Measurements from ENCODE around the gene TADA2B.

Gene TADA2B

GRCh38 chr4:7058792-7059191 is 15.6 kb downstream of the TADA2B start:
- DNase-seq (ENCODE audit: low read depth), result no peak

- no peak for DNase-seq (ENCODE audit: low read depth)
Measured at GRCh38 chr4:7059662-7060061, 16.5 kb downstream of the TADA2B start.

- DNase-seq (ENCODE audit: low read depth), result no peak
Measured at GRCh38 chr4:7060346-7061150, 17.4 kb downstream of the TADA2B start.

GRCh38 chr4:7061815-7062214 is 18.6 kb downstream of the TADA2B start:
- DNase-seq (ENCODE audit: low read depth), result no peak

- DNase-seq (ENCODE audit: low read depth), result no peak
Measured at GRCh38 chr4:7062816-7063215, 19.6 kb downstream of the TADA2B start.

GRCh38 chr4:7063362-7063761 is 20.2 kb downstream of the TADA2B start:
- DNase-seq (ENCODE audit: low read depth), result no peak

- no peak for DNase-seq (ENCODE audit: low read depth)
Measured at GRCh38 chr4:7066006-7066405, 22.8 kb downstream of the TADA2B start.

- DNase-seq (ENCODE audit: low read depth), result no peak
Measured at GRCh38 chr4:7066493-7066892, 23.3 kb downstream of the TADA2B start.

GRCh38 chr4:7067126-7067451 is 23.9 kb downstream of the TADA2B start:
- no peak for DNase-seq (ENCODE audit: low read depth)

- DNase-seq (ENCODE audit: low read depth), result peak; percentile 100
Measured at GRCh38 chr4:7067452-7068278, 24.5 kb downstream of the TADA2B start, which contains the start of gene GRPEL1. GRPEL1 (minus strand) TSS chr4:7068064; CDS start chr4:7068032, 32 bp downstream.

GRCh38 chr4:7068279-7068842 is 25.2 kb downstream of the TADA2B start:
- DNase-seq (ENCODE audit: low read depth), result no peak

GRCh38 chr4:7068883-7069282 is 25.7 kb downstream of the TADA2B start:
- no peak for DNase-seq (ENCODE audit: low read depth)

- DNase-seq (ENCODE audit: low read depth), result peak; percentile 81
Measured at GRCh38 chr4:7070729-7071511, 27.7 kb downstream of the TADA2B start.

GRCh38 chr4:7073059-7073458 is 29.9 kb downstream of the TADA2B start:
- DNase-seq (ENCODE audit: low read depth), result no peak

GRCh38 chr4:7073526-7074390 is 30.6 kb downstream of the TADA2B start:
- DNase-seq (ENCODE audit: low read depth), result no peak

- DNase-seq (ENCODE audit: low read depth), result no peak
Measured at GRCh38 chr4:7074426-7074825, 31.3 kb downstream of the TADA2B start.

GRCh38 chr4:7075962-7076695 is 33.0 kb downstream of the TADA2B start:
- DNase-seq (ENCODE audit: low read depth), result no peak

- DNase-seq (ENCODE audit: low read depth), result no peak
Measured at GRCh38 chr4:7076696-7077082, 33.5 kb downstream of the TADA2B start.

- no peak for DNase-seq (ENCODE audit: low read depth)
Measured at GRCh38 chr4:7077371-7077770, 34.2 kb downstream of the TADA2B start.

GRCh38 chr4:7078025-7078424 is 34.9 kb downstream of the TADA2B start:
- no peak for DNase-seq (ENCODE audit: low read depth)

All from T follicular helper cell (primary cell).